Measurements from ENCODE around the gene LPAR2.

DNA sequence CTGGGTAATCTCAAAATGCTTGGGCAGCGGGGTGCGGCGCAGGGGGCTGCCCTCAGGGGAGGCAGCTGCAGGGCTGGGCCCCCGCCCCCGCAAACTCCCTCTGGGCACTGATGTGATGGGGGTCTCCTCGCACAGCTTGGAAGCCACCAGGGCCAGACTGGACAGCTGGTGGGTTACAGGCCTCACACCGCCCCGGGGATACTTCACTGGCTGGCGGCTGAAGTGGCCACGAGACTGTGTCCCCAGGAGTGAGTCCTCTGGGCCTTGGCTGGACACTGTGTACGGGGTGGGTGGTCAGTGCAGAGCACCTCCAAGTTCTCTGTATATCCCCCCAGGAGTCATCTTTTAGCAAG lies 2.0 kb upstream of the LPAR2 start:
- no peak for TF ChIP-seq POLR2A (IDR thresholded peaks at IDR 0.05)
- TF ChIP-seq CTCF (IDR thresholded peaks at IDR 0.05), result no peak
